T-helper 1 cell treated with Interleukin-12 subunit alpha and Interleukin-12 subunit beta and Interleukin-4 antibody, amounts not matched to agents 30 μg/mL and 1 μg/mL, for 36 hours (primary cell): ENCODE results near the gene NRL.
"Not testable (repeated sequence)": the region's sequence is repeated elsewhere in the genome, so short reads cannot be mapped to it uniquely, and the experiment has no call there.

Source experiments
- H3K27ac Mint-ChIP-seq: one replicate; pipeline ENCODE4 v1.8.0; 2021; ENCODE audit warnings: mild to moderate bottlenecking, mixed read lengths
- H3K27me3 Mint-ChIP-seq: one replicate; pipeline ENCODE4 v1.8.0; 2021; ENCODE audit warnings: low read depth, mixed read lengths
- H3K36me3 Mint-ChIP-seq: one replicate; pipeline ENCODE4 v1.8.0; 2021; ENCODE audit warnings: low read depth, mixed read lengths
- H3K4me1 Mint-ChIP-seq: one replicate; pipeline ENCODE4 v1.8.0; 2021; ENCODE audit warnings: low read depth, mixed read lengths
- H3K4me3 Mint-ChIP-seq: one replicate; pipeline ENCODE4 v1.8.0; 2021; ENCODE audit warnings: mild to moderate bottlenecking, moderate library complexity, mixed read lengths
- H3K9me3 Mint-ChIP-seq: one replicate; pipeline ENCODE4 v1.8.0; 2021; ENCODE audit warnings: mixed read lengths

NRL gene

DNA sequence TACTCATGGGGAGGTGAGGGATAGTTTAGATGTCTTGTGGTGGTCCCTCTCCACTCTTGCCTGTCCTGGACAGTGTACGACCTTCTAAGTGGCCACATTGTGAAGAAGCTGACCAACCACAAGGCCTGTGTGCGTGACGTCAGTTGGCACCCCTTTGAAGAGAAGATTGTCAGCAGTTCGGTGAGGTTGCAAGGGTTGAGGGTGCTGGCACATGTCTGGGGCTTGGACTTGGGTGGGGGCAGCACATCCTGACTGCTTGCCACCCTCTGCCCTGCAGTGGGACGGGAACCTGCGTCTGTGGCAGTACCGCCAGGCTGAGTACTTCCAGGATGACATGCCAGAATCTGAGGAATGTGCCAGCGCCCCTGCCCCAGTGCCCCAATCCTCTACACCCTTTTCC lies 8.1 kb upstream of the NRL start:
- Mint-ChIP-seq H3K4me1 (peaks cover 12% of the 10 kb centered on the region), H3K9me3 (no peaks in the 10 kb centered on the region), H3K36me3 (peaks cover 42% of the 10 kb centered on the region), H3K27ac (no peak overlapping the region), H3K4me3 (no peak overlapping the region), H3K27me3 (no peaks in the 10 kb centered on the region)

DNA sequence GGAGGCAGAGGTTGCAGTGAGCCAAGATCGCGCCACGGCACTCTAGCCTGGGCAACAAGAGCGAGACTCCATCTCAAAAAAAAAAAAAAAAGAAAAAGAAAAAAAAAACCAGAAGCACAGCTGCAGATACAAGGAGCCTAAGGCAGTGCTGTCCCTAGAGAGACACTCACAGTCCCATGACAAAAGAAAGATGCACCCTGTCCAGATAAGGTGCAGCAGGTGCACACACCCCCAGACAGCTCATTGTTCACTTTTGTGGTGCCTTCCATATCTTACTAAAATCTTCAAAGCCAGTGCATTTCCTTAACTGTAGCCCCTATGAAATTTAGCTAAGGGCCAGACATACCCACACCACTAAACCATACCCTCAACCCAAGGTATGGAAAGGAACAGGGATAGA lies 7.7 kb upstream of the NRL start:
- no peaks in the 10 kb centered on the region for H3K27me3 Mint-ChIP-seq
- H3K27ac Mint-ChIP-seq = no peak overlapping the region
- peaks cover 15% of the 10 kb centered on the region for H3K4me1 Mint-ChIP-seq
- H3K9me3 Mint-ChIP-seq = no peaks in the 10 kb centered on the region
- no peak overlapping the region for H3K4me3 Mint-ChIP-seq
- H3K36me3 Mint-ChIP-seq = peaks cover 45% of the 10 kb centered on the region

DNA sequence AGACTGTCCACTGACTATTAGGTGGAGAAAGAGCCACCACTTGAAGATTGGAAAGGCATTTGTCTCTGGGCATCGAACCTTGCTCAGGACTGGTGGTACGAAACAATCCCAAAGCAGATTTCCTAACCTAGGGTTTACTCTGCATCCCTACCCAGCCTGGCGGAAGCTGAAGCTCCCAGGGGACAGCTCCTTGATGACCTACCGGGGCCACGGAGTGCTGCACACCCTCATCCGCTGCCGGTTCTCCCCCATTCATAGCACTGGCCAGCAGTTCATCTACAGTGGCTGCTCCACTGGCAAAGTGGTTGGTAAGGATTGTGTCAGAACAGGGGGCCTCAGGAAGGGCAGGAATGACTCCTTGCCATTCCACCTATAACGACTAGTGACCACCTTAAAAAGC lies 6.5 kb upstream of the NRL start:
- Mint-ChIP-seq H3K36me3 (peaks cover 55% of the 10 kb centered on the region), H3K27me3 (no peaks in the 10 kb centered on the region), H3K4me3 (no peak overlapping the region), H3K4me1 (peaks cover 24% of the 10 kb centered on the region), H3K27ac (no peak overlapping the region), H3K9me3 (no peaks in the 10 kb centered on the region)

DNA sequence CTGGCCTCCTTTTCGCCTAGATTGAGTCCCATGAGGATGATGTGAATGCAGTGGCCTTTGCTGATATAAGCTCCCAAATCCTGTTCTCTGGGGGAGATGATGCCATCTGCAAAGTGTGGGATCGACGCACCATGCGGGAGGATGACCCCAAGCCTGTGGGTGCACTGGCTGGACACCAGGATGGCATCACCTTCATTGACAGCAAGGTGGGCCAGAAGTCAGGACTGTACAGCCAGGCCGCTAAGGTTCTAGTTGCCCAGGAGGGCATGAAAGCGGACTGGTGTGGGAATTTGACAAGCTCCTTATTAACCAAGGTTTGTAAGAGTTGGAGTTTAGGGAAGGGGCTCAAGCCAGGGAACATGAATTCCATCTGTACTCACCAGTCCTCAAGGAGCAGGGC lies 4.9 kb upstream of the NRL start:
- Mint-ChIP-seq H3K27ac (no peak overlapping the region), H3K36me3 (peaks cover 60% of the 10 kb centered on the region), H3K27me3 (no peaks in the 10 kb centered on the region), H3K4me3 (no peak overlapping the region), H3K4me1 (peaks cover 29% of the 10 kb centered on the region), H3K9me3 (no peaks in the 10 kb centered on the region)

DNA sequence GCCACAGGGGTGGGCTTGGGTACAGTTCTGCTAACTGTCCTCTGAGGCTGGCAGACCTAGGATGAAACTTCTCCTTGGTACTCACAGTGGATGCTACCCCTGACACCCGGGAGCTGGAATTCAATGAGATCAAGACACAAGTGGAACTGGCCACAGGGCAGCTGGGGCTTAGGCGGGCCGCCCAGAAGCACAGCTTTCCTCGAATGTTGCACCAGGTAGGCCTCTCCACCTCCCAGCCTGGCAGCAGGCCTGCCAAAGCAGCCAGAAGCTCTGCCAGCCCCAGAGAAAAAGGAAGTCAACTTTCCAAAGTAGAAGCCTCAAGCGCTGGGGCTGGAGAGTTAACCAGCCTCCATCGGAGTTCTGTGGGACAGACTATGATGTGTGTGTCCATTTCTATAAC lies 2.4 kb upstream of the NRL start:
- Mint-ChIP-seq H3K36me3 (peaks cover 50% of the 10 kb centered on the region), H3K27me3 (no peaks in the 10 kb centered on the region), H3K9me3 (no peaks in the 10 kb centered on the region), H3K4me1 (peaks cover 27% of the 10 kb centered on the region), H3K4me3 (no peak overlapping the region), H3K27ac (no peak overlapping the region)

DNA sequence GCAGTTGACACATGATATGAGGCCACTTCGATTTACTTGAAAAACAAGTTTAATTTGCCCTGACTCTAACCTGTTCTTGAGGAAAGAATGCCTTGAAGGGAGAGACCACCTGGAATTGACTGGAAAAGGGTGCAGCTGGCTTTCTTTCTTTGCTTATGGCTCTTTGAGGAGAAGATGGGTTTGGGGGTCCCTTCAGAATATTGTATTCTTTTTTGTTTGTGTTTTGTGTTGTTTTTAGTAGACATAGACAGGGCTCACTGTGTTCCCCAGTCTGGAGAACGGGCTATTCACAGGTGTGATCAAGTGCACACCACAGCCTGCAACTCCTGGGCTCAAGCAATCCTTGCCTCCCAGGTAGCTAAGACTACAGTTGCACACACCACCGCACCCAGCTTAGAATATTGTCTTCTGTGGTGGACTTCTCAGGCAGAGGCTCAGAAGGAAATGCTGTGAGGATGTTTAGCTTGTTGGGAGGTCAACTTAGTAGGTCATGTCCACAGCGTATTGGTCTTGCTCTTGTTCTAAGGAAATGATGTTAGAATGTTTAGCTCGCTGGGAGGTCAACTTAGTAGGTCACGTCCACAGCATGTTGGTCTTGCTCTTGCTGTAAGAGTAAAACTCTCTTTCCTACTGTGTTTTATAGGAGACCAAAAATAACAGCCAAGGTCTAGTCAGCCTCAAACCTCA lies 1.5 kb upstream of the NRL start:
- H3K27ac Mint-ChIP-seq = peak overlapping the region; percentile 52
- H3K27me3 Mint-ChIP-seq = no peaks in the 10 kb centered on the region
- H3K9me3 Mint-ChIP-seq = no peaks in the 10 kb centered on the region
- H3K36me3 Mint-ChIP-seq = peaks cover 45% of the 10 kb centered on the region
- peaks cover 27% of the 10 kb centered on the region for H3K4me1 Mint-ChIP-seq
- peak overlapping the region; percentile 98 for H3K4me3 Mint-ChIP-seq

DNA sequence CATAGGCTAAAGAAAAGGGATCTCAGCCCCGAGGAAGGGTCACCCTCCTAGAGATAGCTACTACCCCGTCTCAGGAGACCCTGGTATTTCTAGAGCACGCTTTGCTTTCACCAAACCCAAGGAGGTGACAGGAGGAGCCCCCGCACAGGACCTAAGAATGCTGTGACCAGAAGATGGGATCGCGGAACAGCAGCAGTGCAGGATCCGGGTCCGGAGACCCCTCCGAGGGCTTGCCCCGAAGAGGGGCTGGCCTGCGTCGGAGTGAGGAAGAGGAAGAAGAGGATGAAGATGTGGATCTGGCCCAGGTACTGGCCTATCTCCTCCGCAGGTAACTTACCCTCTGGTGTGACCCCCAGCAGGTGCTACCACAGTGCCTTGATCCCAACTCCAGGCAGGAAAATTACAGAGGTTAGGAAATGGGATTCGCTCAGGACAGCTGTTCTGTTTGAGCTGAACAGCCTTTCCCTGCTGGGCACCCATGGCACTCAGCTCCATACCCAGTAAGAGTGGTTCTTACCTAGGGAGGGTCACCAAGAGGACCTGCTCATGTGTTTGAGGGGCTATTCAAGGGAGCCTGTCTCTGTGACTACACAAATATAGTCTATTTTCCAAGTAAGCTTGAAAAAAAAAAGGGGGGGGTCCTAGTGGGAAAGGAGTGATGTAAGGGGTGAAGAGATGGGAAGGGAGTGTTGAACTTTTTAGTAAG lies 826 bp upstream of the NRL start:
- Mint-ChIP-seq H3K36me3 (peaks cover 39% of the 10 kb centered on the region), H3K27me3 (no peaks in the 10 kb centered on the region), H3K9me3 (no peaks in the 10 kb centered on the region), H3K4me1 (peaks cover 33% of the 10 kb centered on the region), H3K4me3 (peak overlapping the region; percentile 98), H3K27ac (peak overlapping the region; percentile 100)

DNA sequence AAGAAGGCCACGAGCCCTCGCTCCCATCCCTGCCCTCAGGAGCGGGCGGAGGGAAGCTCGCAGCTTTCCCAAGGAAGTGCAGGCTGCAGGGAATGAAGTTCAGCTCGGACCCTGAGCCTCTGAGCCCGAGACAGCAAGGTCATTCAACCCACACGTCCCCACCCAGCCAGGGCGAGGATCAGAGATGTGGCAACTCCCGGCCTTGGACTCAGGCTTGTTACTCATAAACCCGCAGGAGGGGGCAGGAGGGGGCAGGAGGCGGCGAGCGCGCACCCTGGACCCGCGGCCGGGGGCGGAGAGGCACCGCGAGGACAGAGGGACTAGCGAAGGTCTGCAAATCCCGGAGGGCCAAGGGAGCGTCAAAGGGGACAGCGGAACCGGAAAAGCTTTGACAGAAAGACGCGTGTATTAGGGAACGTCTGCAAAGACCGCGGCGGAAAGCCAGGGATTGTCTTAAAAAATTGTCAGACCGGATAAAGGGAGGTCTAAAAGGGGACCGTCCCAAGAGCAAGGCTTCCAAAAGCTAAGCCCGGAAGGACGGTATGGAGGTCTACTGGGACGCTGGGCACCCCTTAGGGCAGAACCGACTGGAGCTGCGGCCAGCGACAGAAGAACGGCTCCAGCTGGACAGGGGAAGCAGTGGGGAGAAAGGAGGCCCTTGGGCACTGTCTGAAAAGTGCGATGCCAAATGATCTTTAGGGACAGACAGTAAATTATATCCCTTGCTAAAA lies 783 bp downstream of the NRL start:
- peaks cover 31% of the 10 kb centered on the region for H3K36me3 Mint-ChIP-seq
- H3K4me3 Mint-ChIP-seq = peak overlapping the region; percentile 98
- H3K27ac Mint-ChIP-seq = peak overlapping the region; percentile 100
- no peaks in the 10 kb centered on the region for H3K27me3 Mint-ChIP-seq
- no peaks in the 10 kb centered on the region for H3K9me3 Mint-ChIP-seq
- H3K4me1 Mint-ChIP-seq = peaks cover 32% of the 10 kb centered on the region

DNA sequence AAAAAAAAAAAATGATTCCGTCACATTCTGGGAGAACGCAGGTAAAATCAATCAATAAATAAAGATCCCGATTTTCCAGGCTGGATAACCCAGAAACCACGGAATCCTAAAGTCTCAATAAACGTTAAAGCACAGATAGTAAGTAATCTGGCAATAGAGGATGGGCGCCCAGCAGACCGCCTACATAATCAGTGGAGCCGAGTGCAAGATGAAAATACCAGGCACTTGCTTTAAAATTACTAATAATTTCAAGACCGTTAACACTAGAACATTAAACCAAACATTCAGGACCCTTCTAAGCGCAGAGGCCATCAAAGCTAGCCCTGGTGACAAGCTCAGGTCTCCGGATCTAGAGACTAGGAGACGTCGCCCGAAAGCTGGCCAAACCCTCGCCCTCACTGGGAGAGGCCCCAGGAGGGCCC lies 1.4 kb downstream of the NRL start:
- peaks cover 26% of the 10 kb centered on the region for H3K36me3 Mint-ChIP-seq
- H3K9me3 Mint-ChIP-seq = no peaks in the 10 kb centered on the region

DNA sequence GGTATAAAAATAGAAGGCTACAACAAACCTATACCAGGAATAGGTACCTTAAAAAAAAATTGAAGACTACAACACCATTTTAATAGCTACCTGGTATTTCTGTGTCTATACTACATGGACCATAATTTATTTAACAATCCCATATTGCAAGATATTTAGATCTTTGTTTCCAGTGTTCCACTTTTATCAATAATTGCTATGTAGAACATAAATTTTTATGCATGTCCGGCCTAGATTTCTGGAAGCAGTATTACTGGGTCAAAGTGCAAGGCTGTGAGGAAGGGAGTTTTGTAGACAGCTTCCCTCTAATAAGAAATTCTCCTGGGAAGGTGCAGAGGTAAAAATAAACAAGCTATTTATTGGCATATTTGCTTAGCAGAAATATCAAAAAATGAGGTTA lies 4.2 kb downstream of the NRL start:
- Mint-ChIP-seq H3K27ac (no peak overlapping the region), H3K27me3 (no peaks in the 10 kb centered on the region)

More for the DNA sequence above, 1.4 kb downstream of the NRL start:
- no peaks in the 10 kb centered on the region for H3K27me3 Mint-ChIP-seq
- H3K4me3 Mint-ChIP-seq = peak overlapping the region; percentile 98
- H3K4me1 Mint-ChIP-seq = peaks cover 35% of the 10 kb centered on the region
- H3K27ac Mint-ChIP-seq = peak overlapping the region; percentile 100

DNA sequence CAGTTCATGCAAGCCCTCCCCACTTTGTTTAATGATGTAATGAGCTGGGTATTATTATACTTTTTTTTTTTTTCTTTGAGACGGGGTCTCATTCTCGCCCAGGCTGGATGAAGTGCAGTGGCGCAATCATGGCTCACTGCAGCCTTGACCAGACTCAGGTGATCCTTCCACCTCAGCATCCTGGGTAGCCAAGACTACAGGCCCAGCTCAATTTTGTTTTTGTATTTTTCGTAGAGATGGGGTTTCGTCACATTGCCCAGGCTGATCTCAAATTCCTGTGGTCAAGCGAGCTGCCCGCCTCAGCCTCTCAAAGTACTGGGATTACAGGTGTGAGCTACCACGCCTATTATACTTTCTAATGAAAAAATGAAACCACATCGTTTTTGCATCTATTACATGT lies 4.7 kb downstream of the NRL start:
- H3K4me3 Mint-ChIP-seq = no peak overlapping the region
- H3K4me1 Mint-ChIP-seq = peaks cover 29% of the 10 kb centered on the region
- peaks cover 8% of the 10 kb centered on the region for H3K36me3 Mint-ChIP-seq
- no peak overlapping the region for H3K27ac Mint-ChIP-seq
- no peaks in the 10 kb centered on the region for H3K27me3 Mint-ChIP-seq
- H3K9me3 Mint-ChIP-seq = no peaks in the 10 kb centered on the region

More for the DNA sequence above, 4.2 kb downstream of the NRL start:
- Mint-ChIP-seq H3K4me3 (no peak overlapping the region), H3K9me3 (no peaks in the 10 kb centered on the region), H3K4me1 (peaks cover 29% of the 10 kb centered on the region), H3K36me3 (peaks cover 10% of the 10 kb centered on the region)

DNA sequence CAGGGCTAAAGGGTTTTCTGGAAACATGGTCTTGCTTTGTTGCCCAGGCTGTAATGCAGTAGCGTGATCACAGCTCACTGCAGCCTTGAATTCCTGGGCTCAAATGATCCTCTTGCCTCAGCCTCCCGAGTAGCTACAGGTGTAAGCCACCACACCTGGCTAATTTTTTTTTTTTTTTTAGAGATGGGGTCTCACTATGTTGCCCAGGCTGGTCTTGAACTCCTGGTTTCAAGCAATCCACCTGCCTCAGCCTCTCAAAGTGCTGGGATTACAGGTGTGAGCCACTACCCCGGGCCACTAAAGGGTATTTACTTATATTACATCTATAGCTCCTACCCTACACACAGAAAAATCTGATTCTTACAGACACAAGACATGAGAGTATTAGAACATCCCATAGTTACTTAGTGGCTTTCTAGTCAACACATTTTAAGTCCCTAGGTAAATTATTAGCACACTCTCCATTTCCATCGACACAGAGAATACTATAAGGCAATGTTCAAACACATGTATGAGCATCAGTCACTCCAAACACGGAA lies 6.3 kb downstream of the NRL start:
- H3K9me3 Mint-ChIP-seq = peaks cover 3% of the 10 kb centered on the region
- peaks cover 29% of the 10 kb centered on the region for H3K4me1 Mint-ChIP-seq
- no peaks in the 10 kb centered on the region for H3K27me3 Mint-ChIP-seq
- peak overlapping the region; percentile 25 for H3K4me3 Mint-ChIP-seq
- H3K36me3 Mint-ChIP-seq = peaks cover 19% of the 10 kb centered on the region
- H3K27ac Mint-ChIP-seq = peak overlapping the region; percentile 96

DNA sequence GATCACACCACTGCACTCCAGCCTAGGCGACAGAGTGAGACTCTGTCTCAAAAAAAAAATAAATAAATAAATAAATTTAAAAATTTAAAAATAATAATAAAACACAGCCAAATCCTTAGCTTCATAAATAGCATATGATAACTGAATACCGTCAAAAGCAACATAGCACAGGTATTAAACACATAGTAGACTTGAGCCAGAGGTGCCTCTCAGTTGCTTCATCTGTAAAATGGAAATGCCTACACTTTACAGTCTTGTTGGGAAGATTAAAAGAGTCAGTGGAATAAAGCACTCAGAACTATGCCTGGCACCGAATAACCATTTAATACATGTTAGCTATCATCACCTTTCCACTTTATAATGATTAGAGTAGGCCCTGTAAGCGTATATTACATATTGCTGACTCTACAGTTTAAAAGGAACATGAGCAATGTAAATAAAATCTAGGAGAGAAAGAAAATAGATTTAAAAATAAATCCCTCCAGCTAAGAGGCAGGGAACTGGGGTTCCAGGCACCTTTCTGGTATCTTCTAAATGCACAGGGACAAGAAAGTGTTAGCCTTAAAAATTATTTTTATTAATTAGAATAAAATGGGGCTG lies 8.0 kb downstream of the NRL start:
- Mint-ChIP-seq H3K36me3 (peaks cover 31% of the 10 kb centered on the region), H3K27me3 (no peaks in the 10 kb centered on the region), H3K4me1 (peaks cover 27% of the 10 kb centered on the region), H3K9me3 (peaks cover 3% of the 10 kb centered on the region), H3K27ac (no peak overlapping the region), H3K4me3 (no peak overlapping the region)

DNA sequence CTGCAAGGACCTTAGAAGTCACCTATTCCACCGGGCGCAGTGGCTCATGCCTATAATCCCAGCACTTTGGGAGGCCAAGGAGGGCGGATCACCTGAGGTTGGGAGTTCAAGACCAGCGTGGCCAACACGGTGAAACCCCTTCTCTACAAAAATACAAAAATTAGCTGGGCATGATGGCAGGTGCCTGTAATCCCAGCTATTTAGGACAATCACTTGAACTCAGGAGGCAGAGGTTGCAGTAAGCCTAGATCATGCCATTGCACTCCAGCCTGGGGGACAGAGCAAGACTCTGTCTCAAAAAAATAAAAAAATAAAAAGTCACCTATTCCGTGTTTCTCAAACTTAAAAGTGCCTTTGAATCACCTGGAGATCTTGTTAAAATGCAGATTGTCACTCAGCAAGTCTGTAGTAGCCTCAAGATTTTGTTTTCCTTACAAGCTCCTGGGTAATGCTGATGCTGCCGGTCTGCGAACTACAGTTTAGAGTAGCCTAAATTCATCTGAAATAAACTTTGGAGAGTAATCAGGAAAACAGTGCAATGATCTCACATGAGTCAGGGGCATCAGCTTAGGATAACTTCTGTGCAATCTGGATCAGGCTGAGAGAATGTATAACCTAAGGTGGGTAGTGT lies 9.0 kb downstream of the NRL start:
- H3K27ac Mint-ChIP-seq = peak overlapping the region; percentile 55
- H3K4me3 Mint-ChIP-seq = not testable (repeated sequence)

More for the DNA sequence above, 9.0 kb downstream of the NRL start:
- Mint-ChIP-seq H3K36me3 (peaks cover 31% of the 10 kb centered on the region), H3K4me1 (peaks cover 23% of the 10 kb centered on the region)
- H3K27me3 Mint-ChIP-seq, H3K9me3 Mint-ChIP-seq: not testable (repeated sequence)
